ENCODE data around the gene GOLIM4.
A peak's percentile ranks its signal among the peaks of the same experiment; 100 is the strongest.
"Not testable (repeated sequence)": the region's sequence is repeated elsewhere in the genome, so short reads cannot be mapped to it uniquely, and the experiment has no call there.

Gene GOLIM4

DNA sequence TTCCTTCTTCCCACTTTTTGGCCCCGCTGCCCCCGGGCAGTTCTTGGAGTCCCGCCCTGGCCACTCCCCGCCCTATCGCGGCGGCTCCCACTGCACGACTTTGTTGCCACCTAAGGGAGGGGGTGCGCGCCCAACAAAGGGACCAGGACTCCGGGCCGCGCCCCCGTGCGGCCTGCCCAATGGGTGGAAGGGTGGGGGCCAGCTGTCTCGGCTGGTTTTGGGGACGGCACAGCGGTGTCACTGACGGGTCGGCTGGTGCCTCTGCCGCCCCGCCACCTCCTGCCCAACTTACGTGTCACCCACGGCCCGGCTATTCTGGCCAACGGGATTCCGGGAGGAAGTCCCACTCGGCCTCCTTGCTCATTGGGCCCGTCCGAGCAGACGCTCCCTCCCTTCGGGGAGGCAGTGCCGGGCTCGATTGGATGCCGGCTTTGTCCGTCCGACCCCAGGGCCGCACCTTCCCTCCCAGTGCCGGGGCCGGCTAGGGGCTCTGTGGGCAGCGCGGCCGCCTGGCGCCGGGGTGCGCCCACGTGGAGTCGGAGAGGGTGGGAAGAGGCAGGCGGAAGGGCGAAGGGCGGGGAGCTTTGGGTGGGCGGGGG is at the start of gene GOLIM4:
Gene GOLIM4, minus strand, starts transcription at position 314 of the 599 bp plus-strand sequence. CDS start 639 bp downstream, outside the sequence.
- peak; percentile 19 for DNase-seq

GRCh38 chr3:168141405-168141998 is 45.8 kb upstream of the GOLIM4 start:
- no peak for DNase-seq

DNA sequence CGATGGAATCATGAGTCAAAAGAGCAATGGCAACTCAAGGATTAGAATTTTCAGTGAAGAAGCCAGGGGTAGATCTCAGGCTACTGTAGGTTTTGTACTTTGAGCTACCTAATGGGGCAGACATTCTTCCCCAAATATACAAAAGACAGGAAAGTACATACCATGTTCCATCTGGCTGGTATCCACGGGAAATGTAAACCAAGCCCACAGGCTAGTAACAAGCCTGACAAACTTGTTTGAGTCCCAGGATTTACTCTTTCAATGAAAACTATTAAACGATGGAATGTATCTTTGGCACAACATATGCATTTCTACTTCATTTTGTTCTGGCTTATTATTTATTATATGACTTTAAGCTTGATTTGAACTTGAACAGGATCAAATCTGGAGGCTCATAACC is 44.2 kb upstream of the GOLIM4 start:
- no peak for DNase-seq

DNA sequence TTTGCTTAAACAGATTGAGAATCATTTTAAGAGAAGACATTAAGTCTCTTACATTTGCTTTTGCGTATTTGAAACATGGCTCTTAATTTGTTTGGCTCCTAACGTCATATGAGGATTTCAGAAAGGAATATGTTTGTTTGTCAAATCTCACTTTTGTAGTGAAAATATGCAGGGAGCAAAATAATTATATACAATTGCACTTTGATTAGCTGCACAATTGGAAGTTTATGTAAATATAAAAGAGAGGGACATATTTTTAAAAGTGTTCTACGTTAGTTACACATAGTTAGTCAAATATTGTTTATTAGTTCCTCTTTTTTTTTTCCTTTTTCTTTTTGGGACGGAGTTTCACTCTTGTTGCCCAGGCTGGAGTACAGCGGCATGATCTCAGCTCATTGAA is 42.7 kb upstream of the GOLIM4 start:
- DNase-seq, result no peak

DNA sequence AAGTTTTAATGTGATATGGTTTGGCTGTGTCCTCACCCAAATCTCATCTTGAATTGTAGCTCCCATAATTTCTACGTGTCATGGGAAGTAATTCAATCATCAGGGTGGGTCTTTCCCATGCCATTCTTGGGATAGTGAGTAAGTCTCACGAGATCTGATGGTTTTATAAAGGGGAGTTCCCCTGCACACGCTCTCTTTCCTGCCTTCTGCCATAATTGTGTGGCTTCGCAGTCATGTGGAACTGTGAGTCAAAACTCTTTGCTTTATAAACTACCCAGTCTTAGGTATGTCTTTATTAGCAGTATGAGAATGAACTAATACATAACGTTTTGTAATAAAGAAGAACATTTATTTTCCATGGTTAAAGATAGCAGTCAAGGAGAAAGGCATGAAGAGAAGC is 39.2 kb upstream of the GOLIM4 start:
- DNase-seq, result no peak

GRCh38 chr3:168130250-168130649 is 34.5 kb upstream of the GOLIM4 start:
- DNase-seq, result not testable (repeated sequence)

DNA sequence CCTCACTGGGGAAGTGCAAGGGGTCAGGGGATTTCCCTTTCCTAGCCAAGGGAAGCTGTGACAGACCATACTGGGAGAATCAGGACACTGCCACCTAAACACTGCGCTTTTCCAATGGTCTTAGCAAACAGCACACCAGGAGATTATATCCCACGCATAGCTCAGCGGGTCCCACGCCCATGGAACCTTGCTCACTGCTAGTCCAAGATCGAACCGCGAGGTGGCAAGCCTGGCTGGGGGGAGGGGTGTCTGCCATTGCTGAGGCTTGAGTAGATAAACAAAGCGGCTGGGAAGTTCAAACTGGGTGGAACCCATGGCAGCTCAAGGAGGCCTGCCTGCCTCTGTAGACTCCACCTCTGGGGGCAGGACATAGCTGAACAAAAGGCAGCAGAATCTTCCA is 32.7 kb upstream of the GOLIM4 start:
- peak; percentile 3 for DNase-seq

DNA sequence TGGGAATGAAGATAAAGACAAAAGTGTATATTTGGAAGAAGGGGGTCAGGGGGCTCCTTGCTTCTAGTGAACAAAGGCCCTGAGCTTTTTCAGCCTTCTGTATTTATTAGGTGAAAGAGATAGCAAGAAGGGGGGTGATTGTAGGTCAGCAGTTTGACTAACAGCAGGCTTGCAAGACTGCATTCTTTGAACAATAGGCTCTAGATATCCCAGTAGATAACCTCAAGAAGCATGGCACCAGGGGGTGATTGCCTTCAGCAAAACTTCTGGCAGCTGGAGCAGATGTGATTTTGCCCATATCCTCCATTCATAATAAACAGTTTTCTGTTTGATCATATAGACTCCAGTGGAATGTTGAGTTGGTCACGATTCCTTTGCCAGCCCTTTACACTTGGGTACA is 31.7 kb upstream of the GOLIM4 start:
- no peak for DNase-seq

DNA sequence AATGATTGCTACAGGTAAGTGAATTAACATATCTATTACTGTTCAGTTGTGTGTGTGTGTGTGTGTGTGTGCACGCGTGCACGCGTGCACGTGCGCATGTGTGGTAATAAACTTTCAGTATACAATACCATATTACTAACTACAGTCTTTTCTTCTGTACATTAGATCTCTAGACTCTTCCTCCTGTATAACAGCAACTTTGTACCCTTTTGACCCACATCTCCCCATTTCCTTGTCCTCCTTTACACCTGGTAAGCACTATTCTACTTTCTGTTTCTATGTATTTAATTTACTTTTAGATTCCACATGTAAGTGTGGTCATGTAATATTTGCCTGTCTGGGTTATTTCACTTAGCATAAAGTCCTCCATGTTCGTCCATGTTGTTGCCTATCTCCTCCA is 29.1 kb upstream of the GOLIM4 start:
- no peak for DNase-seq

DNA sequence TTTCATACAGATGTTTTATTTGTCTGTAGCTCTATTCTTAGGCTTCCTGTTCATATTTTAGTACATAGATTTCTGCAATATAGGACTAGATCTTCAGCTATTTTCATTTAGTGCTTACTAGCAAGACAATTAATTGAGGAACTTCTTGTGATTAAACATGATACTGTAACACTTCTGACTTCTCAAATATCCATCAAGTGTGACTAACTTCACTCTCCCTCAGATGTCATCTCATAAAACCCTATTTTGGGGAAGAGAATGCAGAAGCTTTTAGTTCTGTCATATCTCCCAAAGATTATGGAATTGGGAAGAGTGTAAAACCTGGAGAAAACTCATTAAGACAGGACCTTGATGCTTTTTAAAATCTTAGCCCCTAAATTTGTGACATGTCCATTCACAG is 28.6 kb upstream of the GOLIM4 start:
- DNase-seq, result no peak

- DNase-seq, result no peak
Observed at GRCh38 chr3:168123201-168124176, 27.8 kb upstream of the GOLIM4 start.

DNA sequence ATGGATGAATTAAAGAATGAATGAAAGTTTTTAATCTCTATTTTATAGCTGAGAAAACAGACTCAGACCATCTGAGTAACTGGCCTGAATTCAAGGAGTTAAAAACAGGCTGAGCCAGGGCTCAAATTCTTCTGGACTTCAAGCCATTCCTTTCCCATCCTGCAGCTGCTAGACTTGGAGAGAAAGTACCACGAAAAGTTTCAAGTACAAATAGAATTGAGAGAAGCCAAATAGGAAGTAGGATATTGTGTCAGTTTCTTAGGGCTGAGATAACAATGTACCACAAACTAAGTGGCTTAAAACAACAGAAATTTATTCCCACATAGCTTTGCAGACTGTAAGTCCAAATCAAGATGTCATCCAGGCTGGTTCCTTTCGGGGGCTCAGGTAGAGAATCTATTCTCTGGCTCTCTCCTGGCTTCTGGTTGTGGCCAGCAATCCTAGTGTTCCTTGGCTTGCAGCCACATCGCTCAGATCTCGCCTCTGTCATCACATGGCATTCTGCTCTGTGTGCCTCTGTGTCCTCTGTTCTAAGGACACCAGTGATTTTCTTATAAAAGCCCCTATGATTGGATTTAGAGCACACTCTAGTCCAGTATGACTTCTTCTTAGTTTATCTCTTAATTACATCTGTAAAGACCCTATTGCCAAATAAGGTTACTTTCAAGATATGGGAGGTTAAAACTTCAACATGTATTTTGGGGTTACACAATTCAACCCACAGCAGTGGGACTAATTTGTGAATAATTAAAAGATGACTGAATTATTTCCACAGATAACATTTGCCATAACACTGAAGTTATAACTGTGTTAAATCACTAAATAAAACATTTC is 25.7 kb upstream of the GOLIM4 start:
- DNase-seq, result no peak

DNA sequence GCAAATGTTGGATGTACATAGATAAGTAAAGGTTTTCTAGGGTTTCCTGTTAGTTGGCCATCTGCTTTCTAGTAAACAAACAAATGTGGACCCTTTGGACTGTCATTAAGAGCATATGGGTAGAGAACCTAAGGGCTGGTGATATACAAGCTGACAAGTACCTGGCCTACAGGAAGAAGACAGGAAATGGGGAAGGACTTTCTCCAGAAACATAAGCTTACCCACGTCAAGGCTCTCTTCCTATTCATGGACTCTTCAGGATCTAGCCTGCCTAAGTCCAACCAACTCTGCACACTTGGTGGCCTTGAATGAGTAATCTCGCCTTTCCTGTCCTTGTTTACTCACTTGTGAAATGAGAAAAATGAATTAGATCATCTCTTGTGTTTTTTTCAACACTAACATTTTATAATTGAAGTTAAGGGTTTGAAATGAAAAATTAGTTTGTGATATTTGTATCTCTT is 22.2 kb upstream of the GOLIM4 start:
- DNase-seq, result no peak

DNA sequence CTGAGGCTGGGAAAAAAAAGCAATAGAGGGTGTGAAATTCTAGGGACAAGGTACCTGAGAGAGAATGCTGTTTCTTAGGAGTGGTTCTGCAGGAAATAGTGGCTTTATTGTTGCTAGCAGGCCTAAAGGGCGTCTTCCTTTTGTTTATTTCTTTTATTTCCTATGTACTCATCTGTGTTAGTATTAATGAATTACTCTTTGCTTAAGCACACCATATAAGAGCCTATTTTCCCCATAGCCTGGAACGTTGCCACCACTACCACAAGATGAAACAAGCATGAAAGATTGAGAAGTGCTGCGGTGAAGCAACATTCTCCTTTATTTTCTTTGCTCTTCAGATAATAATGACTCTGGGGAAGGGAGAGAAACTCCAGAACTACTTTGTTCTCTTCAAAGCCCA is 21.3 kb upstream of the GOLIM4 start:
- no peak for DNase-seq

- DNase-seq, result no peak
Observed at GRCh38 chr3:168116279-168116678, 20.6 kb upstream of the GOLIM4 start.

GRCh38 chr3:168113848-168114247 is 18.1 kb upstream of the GOLIM4 start:
- DNase-seq, result no peak

DNA sequence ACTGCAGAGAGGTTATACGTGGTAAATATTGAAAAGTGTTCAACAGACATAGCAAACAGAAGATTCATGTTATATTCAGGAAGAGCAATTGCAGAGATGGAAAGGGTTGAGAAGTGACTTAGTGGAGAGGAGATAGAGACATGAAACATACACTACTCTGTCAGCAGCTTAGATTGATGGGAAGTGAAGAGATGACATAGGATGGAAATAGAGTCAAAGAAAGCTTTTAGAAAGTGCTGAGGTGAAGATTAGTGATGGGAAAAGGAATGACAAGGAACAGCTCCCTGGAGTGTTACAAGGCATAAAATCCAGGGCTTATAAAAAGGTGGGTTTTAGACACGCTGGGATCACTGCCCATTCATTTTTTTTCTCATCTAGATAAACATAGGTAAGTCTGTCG is 17.2 kb upstream of the GOLIM4 start:
- DNase-seq, result no peak

DNA sequence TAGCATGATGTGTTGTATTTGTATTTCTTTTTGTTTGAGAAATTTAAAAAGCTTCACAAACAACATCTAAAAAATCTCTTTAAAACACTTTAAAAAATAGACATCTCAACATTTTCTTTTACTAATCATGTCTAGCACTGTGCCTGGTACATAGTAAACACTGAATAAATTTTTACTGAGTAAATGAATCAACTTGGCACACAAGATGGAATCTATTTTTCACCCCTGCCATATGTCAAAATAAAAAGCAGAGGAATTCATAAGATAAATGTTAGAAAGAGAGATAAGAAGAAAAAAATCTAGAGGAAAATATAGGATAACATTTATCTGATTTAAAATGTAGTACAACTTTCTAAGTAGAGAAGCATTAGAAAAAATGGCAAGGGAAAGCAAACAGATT is 8.6 kb upstream of the GOLIM4 start:
- no peak for DNase-seq

- DNase-seq, result no peak
Observed at GRCh38 chr3:168102735-168103410, 7.1 kb upstream of the GOLIM4 start.

- DNase-seq, result no peak
Observed at GRCh38 chr3:168100777-168101492, 5.2 kb upstream of the GOLIM4 start.

- no peak for DNase-seq
Observed at GRCh38 chr3:168097381-168097780, 1.7 kb upstream of the GOLIM4 start.

All from CD4-positive, alpha-beta T cell treated with Interleukin-17A for 4 hours (primary cell).